Smooth muscle cell (in vitro differentiated cells): Measurements from ENCODE around the gene SORL1-AS1.

Source experiments
- DNase-seq: peaks from one replicate; lab custom pipeline; 2025; ENCODE audit not compliant: unreplicated experiment; lab: John Stamatoyannopoulos, UW
- H2AFZ ChIP-seq: fragments of 200-600 bp; sonication (generic); 2 replicates; pipeline ENCODE4 v1.6.0; 2016; ENCODE audit warnings: antibody characterized with exemption, low read depth, mild to moderate bottlenecking
- H3F3A ChIP-seq: fragments of 200-600 bp; sonication (generic); 2 replicates; pipeline ENCODE4 v1.6.0; 2017; ENCODE audit warnings: antibody characterized with exemption, low read depth
- H3K27ac ChIP-seq: fragments of 200-600 bp; sonication (generic); 2 replicates; pipeline ENCODE4 v1.5.1; 2016; ENCODE audit warnings: low read depth, mild to moderate bottlenecking
- H3K27me3 ChIP-seq: fragments of 200-600 bp; sonication (generic); 2 replicates; pipeline ENCODE4 v1.6.1; 2016; ENCODE audit warnings: low read depth, mild to moderate bottlenecking
- H3K36me3 ChIP-seq: fragments of 200-600 bp; sonication (generic); 2 replicates; pipeline ENCODE4 v1.5.1; 2016; ENCODE audit warnings: low read depth
- H3K4me1 ChIP-seq: fragments of 200-600 bp; sonication (generic); 2 replicates; pipeline ENCODE4 v1.5.1; 2016; ENCODE audit warnings: low read depth
- H3K4me2 ChIP-seq: fragments of 200-600 bp; sonication (generic); 2 replicates; pipeline ENCODE4 v1.6.0; 2016; ENCODE audit warnings: mild to moderate bottlenecking
- H3K4me3 ChIP-seq: fragments of 200-600 bp; sonication (generic); 2 replicates; pipeline ENCODE4 v1.5.1; 2016; ENCODE audit warnings: mild to moderate bottlenecking
- H3K79me2 ChIP-seq: fragments of 200-600 bp; sonication (generic); 2 replicates; pipeline ENCODE4 v1.6.0; 2016; ENCODE audit warnings: low read depth, mild to moderate bottlenecking
- H3K9ac ChIP-seq: fragments of 200-600 bp; sonication (generic); 2 replicates; pipeline ENCODE4 v1.6.0; 2016; ENCODE audit warnings: low read depth
- H3K9me3 ChIP-seq: fragments of 200-600 bp; sonication (generic); replicated peaks from 2 replicates; pipeline ENCODE4 v1.5.1; 2016; ENCODE audit warnings: low read depth
- H4K20me1 ChIP-seq: fragments of 200-600 bp; sonication (generic); 2 replicates; pipeline ENCODE4 v1.6.0; 2016; ENCODE audit warnings: low read depth
- WGBS: methylation state at CpG from one replicate; pipeline ENCODE4 v1.1.7; 2016; ENCODE audit warnings: low lambda C conversion rate; 5-methylcytosine and 5-hydroxymethylcytosine counted together
- TF ChIP-seq, protein P1 (sequence below): fragments of 200-600 bp; sonication (generic); IDR thresholded peaks from 2 replicates; pipeline ENCODE4 v1.5.1; 2017; ENCODE audit warnings: borderline replicate concordance, mild to moderate bottlenecking, antibody characterized with exemption; ENCODE audit not compliant: insufficient read depth, poor library complexity, severe bottlenecking

SORL1-AS1 gene

GRCh38 chr11:121460941-121461514 is 8.3 kb upstream of the SORL1-AS1 start:
- Histone ChIP-seq H3K4me2 (no peak overlapping the region), H3K36me3 (no peaks in the 10 kb centered on the region), H3K79me2 (no peaks in the 10 kb centered on the region), H3K9me3 (no peaks in the 10 kb centered on the region), H3K4me3 (no peak overlapping the region), H3K27me3 (no peaks in the 10 kb centered on the region), H3F3A (peaks cover 26% of the 10 kb centered on the region), H3K27ac (no peak overlapping the region), H3K4me1 (peaks cover 5% of the 10 kb centered on the region), H2AFZ (no peak overlapping the region), H3K9ac (no peak overlapping the region), H4K20me1 (no peaks in the 10 kb centered on the region)
- no peak for DNase-seq
- 84% methylated on average over 4 of the region's 4 CpGs for WGBS
- TF ChIP-seq, protein P1, sequence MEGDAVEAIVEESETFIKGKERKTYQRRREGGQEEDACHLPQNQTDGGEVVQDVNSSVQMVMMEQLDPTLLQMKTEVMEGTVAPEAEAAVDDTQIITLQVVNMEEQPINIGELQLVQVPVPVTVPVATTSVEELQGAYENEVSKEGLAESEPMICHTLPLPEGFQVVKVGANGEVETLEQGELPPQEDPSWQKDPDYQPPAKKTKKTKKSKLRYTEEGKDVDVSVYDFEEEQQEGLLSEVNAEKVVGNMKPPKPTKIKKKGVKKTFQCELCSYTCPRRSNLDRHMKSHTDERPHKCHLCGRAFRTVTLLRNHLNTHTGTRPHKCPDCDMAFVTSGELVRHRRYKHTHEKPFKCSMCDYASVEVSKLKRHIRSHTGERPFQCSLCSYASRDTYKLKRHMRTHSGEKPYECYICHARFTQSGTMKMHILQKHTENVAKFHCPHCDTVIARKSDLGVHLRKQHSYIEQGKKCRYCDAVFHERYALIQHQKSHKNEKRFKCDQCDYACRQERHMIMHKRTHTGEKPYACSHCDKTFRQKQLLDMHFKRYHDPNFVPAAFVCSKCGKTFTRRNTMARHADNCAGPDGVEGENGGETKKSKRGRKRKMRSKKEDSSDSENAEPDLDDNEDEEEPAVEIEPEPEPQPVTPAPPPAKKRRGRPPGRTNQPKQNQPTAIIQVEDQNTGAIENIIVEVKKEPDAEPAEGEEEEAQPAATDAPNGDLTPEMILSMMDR = no peak

DNA sequence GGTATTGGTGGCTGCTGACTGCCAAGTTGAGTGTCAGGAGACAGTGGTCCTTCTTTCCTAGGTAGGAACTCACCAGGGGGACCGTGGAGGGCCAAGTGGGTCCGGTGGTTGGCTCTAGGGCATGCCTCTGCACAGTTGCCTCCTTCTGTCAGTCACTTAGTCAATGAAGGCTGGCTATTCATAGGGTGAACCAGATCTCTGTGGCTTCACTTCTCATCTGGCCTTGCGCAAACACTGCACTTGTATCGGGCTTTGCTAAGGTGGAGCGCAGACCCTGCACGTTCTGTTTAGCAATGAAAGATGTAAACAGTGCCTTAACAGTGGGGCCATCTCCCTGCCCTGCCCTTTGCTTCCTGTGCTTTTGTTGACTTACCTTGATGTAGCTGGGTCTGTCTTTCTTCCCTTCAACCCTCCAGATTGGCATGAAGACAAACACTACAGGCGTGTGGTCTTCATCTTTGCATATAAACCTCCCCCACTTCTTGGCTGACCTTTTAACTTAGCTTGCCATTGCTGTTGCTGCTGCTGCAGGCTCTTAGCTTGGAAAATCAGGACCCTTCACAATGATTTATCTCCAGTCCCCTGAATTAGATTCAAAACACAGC is 6.7 kb upstream of the SORL1-AS1 start:
- Histone ChIP-seq H3K27me3 (no peaks in the 10 kb centered on the region), H2AFZ (no peak overlapping the region), H3K79me2 (no peaks in the 10 kb centered on the region), H3K27ac (no peak overlapping the region), H4K20me1 (no peaks in the 10 kb centered on the region), H3K4me2 (no peak overlapping the region), H3K4me3 (no peak overlapping the region), H3F3A (peaks cover 12% of the 10 kb centered on the region), H3K9ac (no peak overlapping the region), H3K9me3 (no peaks in the 10 kb centered on the region), H3K36me3 (no peaks in the 10 kb centered on the region), H3K4me1 (no peaks in the 10 kb centered on the region)
- no peak for DNase-seq
- TF ChIP-seq, protein P1 = no peak
- 89% methylated on average over 7 of the region's 7 CpGs for WGBS

GRCh38 chr11:121458551-121458950 is 5.8 kb upstream of the SORL1-AS1 start:
- Histone ChIP-seq H3F3A (peaks cover 2% of the 10 kb centered on the region), H3K9me3 (no peaks in the 10 kb centered on the region), H3K27me3 (no peaks in the 10 kb centered on the region), H3K4me1 (peaks cover 4% of the 10 kb centered on the region), H3K79me2 (no peaks in the 10 kb centered on the region), H2AFZ (no peak overlapping the region), H3K4me2 (no peak overlapping the region), H3K4me3 (no peak overlapping the region), H3K9ac (no peak overlapping the region), H3K36me3 (no peaks in the 10 kb centered on the region), H3K27ac (no peak overlapping the region), H4K20me1 (no peaks in the 10 kb centered on the region)
- DNase-seq = no peak
- WGBS = 94% methylated on average over 9 of the region's 9 CpGs
- TF ChIP-seq, protein P1 = no peak
